HG03139 (cell line): ENCODE data around the gene STK24.
A peak's percentile ranks its signal among the peaks of the same experiment; 100 is the strongest.

ENCODE experiments used
- ATAC-seq: cut with Tn5 transposase; IDR thresholded peaks from one replicate; pipeline ENCODE4 v1.9.1; 2021; ENCODE audit not compliant: unreplicated experiment

STK24 gene

GRCh38 chr13:98535501-98536354, 41.2 kb downstream of the STK24 start:
- no peak for ATAC-seq

- no peak for ATAC-seq
These were observed 42.1 kb downstream of the STK24 start for GRCh38 chr13:98534821-98535220.

DNA sequence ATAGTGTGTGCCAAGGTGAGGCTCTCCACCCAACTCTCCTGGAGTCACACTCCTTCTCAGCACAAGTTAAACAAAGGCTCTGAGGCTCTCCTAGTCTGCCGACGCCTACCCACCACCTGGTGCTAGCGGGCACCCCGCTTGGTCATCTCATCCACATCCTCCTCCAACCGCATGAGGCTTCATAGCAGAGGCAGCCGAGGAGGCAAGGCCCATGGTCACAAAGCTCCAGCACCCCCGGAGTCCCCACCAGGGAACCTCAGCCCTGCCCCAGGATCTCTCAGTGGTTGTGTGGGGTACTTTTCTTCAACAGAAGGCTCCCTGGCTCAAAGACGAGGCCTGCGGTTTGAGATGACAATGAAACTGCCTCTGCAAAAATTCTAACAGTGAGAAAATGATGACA, 43.0 kb downstream of the STK24 start:
- no peak for ATAC-seq

GRCh38 chr13:98532254-98532653, 44.7 kb downstream of the STK24 start:
- ATAC-seq: no peak

DNA sequence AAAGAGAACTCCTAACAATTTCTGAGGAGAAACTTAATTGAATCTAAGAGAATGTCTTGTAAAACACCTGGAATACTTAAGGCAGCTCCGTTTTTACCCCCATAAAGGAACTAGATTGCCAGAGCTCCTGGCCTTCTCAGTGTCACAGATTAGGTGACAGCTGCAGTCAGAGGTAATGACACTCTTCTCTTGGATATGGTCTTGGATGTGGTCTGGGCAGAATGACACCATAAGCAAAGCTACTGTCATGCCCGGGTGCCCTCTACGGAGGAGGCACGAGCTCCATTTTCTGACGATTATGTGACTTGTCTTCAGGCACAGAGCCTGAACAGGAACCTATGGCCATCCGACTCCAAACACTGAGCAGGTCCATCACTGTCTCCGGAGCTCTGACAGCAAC, 46.7 kb downstream of the STK24 start:
- no peak for ATAC-seq

DNA sequence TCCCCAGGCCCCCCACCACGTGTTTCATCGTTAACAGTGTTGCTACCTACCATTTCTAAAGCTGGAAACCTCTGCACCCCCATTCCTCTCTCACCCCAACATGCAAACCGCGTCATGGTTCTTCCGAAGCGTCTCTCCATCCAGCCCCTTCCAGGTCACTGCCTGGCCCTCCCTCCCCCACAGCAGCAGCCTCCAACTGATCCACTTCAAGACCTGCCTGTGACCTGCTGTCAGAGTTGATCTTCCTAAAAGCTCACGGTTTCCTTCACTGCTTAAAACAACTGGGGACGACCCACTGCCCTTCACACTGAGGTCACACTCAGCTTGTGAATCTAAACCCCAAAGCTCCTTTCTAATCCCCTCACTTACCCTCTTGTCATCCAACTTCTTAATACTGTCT, 47.7 kb downstream of the STK24 start:
- ATAC-seq: no peak

DNA sequence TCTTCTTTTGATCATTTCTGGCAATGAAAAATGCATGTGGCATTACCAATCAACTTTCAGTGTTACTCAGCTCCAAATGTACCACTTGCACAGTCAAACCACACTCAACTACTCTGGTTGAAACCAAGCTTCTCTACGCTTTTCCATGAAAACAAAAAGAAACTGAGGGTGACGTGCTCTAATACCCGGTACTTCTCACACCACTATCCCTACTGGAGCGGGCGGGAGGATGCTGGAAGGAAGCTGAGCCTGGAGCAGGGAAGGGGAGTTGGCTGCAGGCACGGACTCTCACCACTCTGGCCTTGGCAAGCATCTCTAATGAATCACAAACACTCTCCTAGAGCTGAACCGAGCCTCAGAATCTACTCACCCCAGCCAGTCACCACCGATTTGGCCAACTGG, 48.2 kb downstream of the STK24 start:
- ATAC-seq: no peak

- ATAC-seq: no peak
These were observed 49.4 kb downstream of the STK24 start for GRCh38 chr13:98527526-98527925.

GRCh38 chr13:98526182-98526512, 50.8 kb downstream of the STK24 start:
- no peak for ATAC-seq

DNA sequence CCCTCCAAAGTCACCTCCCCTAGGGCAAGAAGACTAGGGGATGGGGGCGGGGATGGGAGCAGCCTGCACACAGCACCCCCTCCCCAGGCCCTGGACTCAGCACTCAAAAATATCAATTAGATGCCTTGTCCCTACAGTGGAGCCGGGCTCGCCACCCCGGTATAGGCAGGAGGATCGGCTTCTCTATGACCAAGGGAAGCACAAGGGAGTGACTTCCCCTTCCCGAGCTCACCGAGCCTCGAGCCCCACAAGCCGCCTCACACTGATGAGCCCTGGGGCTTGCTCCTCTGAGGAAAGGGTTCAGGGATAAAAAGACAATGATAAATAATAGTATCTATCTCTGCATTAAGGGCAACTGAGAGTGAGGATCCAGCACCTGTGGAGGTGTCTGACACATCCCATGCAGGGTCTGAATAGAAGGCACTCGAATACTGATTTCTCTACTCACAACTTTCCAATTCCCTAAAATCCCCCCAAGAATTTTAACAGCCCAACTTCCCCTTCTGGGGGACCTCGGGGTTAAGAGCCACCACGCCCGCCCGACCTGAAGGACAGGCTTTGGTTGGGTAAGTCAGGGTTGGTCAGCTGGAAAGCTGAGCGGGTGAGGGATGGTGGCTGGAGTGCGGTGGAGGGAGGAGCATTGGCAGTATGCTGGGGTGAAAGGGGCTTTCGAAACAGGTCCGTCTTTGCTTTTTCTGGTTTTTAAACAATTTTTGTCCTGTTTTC, 51.3 kb downstream of the STK24 start:
- ATAC-seq: no peak

- ATAC-seq: no peak
These were observed 52.1 kb downstream of the STK24 start for GRCh38 chr13:98524793-98525192.

- no peak for ATAC-seq
These were observed 52.5 kb downstream of the STK24 start for GRCh38 chr13:98524391-98524790.

GRCh38 chr13:98523455-98524102, 53.3 kb downstream of the STK24 start:
- peak; percentile 41 for ATAC-seq

DNA sequence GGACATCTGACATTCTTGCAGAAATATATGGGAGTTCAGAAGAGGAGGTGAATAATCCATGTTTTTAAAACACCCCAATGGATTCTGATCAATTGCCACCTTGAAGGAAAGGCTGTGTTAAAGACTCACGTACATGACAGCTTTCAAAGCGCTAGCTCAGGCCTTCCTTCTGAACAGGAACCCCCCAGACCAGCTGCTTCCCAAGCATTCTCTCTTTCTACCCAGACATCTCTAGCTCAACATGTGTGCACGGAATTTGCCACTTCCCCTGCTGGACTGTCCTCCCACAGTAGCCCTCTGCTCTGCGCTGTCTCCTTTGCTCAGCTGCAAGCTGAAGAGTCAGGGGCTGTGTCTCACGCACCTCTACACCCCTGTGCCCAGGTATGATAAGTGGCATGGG, 54.5 kb downstream of the STK24 start:
- ATAC-seq: no peak

- ATAC-seq: no peak
These were observed 55.3 kb downstream of the STK24 start for GRCh38 chr13:98521461-98522247.

DNA sequence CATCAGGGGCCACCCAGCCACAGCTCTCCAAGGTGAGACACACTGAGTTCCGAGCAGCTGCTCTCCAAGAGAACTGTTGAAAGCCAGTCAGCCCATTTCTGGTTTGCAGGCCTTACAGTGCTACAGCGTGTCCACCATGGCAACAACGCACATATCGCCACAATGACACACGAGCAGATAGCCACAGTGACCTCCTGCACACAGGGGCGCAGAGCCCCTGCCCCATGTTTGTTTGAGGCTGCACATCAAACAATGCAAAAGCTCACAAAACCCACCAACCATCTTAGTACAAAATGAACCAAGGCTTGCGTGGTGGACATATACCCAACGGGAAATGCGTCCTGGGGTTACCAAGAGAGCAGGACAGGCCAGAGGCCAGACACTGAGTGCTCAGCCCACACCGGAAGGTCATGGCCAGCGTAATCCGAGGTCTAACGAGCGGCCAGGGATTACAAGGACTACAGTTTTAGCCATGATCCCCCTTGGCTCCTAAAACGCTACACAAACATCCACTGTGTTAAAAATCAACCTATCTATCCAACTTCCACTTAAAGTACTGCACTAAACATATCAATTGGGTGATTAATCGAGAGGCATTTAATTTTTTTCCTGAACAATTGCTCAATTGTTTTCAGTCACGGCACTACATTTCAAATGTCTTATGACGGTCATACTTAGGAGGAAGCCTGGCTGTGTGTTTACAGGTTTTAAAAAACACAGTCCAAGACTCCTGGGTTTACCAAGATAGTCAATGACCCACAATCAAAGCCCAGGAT, 56.0 kb downstream of the STK24 start:
- no peak for ATAC-seq

DNA sequence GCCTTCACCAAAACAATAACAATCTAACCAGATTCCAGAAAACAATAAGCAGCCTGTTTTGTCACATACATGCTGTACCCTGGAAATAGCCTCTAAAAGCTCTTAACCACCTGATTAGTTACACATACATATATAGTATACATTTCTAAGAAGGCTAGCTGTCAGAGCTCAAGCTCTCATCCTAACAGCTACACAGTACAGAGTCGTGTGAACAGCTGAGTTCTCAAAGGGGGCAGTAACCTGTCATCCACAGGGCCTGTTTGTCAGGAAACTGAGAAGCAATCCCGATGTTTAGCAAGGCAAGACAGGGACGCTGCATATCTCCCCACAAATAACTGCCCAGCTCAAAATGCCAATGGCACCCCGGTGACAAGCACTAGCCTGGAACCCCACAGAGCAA, 56.9 kb downstream of the STK24 start:
- no peak for ATAC-seq

- peak; percentile 30 for ATAC-seq
These were observed 59.2 kb downstream of the STK24 start for GRCh38 chr13:98517576-98518310.

GRCh38 chr13:98515818-98516465, 61.0 kb downstream of the STK24 start:
- ATAC-seq: no peak
